Activated CD4-positive, alpha-beta T cell treated with anti-CD3 and anti-CD28 coated beads for 48 hours (primary cell): Measurements from ENCODE around the gene GTPBP6.
A peak's percentile ranks its signal among the peaks of the same experiment; 100 is the strongest.

Experiments used
- DNase-seq: peaks from one replicate; pipeline ENCODE4 v3.0.0-alpha.2; 2020

The GTPBP6 gene, protein sequence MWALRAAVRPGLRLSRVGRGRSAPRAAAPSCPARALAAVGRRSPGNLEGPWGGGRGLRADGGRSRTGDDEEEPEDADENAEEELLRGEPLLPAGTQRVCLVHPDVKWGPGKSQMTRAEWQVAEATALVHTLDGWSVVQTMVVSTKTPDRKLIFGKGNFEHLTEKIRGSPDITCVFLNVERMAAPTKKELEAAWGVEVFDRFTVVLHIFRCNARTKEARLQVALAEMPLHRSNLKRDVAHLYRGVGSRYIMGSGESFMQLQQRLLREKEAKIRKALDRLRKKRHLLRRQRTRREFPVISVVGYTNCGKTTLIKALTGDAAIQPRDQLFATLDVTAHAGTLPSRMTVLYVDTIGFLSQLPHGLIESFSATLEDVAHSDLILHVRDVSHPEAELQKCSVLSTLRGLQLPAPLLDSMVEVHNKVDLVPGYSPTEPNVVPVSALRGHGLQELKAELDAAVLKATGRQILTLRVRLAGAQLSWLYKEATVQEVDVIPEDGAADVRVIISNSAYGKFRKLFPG

GRCh38 chrX:318739-319578 is at the start of gene GTPBP6:
TSS of gene GTPBP6 (minus strand) at chrX:318796. CDS start at chrX:318787, 9 bp downstream.
- DNase-seq: peak; percentile 98

DNA sequence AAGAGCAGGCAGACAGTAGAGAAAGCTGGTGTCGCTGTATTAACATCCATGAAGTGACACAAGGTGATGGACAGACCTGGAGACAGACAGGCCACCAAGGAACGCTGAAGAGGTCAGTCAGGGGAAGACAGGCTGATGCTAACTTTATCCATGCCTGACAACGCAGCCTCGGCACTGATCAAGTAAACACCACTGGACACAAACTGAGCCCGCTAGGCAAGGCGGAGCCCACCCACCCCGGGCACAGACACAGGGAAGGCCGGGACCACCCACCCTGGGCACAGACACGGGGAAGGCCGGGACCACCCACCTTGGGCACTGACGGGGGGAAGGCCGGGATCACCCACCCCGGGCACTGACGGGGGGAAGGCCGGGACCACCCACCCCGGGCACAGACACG is 49.3 kb upstream of the GTPBP6 start:
- DNase-seq: no peak

DNA sequence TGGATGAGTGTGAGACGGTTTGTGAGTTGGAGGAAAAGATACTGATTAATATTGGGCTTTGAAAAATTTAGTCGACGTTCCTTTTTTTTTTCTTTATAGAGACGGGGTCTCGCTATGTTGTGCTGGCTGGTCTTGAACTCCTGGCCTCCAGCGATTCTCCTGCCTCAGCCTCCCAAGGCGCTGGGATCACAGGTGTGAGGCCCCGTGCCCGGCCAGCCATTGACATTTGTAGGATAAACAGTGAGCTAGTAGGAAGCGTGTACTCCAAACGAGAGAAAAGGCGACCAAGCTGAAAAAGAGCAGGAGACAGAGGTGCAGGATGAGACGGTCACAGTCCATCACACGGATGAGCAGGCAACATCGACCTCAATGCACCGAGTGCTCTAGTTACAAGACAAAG is 48.8 kb upstream of the GTPBP6 start:
- DNase-seq: no peak

DNA sequence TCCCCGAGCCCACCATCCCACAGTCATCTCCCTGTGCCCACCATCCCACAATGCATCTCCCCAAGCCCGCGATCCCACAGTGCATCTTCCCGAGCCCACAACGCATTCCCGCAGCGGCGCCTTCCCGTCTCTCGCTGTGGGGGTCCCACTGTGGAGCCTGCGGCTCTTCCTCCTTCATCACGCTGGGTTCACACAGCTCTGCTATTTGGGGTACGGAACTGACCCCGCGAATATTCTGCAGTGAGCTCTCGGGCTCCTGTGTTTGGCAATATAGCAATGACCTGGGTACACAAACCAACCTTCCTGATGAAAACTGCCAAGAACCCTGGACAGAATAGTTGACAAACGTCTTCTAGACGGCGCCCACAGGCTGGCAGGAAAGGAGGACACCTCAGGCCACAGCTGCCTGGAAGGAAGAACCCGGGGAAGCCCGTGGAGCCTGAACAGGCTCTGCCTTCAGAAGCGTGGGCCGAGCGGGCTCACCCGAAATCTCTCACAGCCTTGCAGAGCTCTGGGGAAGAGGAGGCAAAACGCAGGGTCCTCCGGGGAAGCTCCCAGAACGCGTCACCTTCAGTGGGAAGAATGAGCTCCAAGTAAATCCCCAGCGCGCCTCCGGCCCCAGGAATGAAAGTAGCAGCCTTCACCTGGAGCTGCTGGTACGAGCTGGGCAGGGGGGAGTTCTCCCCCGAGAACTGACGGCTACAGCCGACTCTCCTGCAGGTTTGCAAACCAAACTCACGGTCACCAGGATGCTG is 45.2 kb upstream of the GTPBP6 start:
- DNase-seq: no peak

- DNase-seq: no peak
Measured at GRCh38 chrX:362937-363620, 44.5 kb upstream of the GTPBP6 start.

DNA sequence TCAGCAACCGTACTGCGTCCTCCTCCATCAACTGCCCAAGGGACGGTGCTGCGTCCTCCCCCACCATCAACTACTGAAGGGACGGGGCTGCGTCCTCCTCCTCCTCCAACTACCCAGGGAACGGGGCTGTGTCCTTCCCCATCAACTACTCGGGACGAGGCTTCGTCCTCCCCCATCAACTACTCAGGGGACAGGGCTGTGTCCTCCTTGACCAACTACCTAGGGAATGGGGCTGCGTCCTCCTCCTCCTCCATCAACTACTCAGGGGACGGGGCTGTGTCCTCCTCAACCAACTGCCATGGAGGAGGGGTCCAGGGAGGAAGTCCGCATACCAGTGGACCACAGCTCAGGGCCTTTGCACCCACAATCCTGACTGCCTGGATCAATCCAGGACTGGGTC is 43.8 kb upstream of the GTPBP6 start:
- no peak for DNase-seq

GRCh38 chrX:361231-362145 is 42.9 kb upstream of the GTPBP6 start:
- no peak for DNase-seq

- DNase-seq: no peak
Measured at GRCh38 chrX:360496-361150, 42.0 kb upstream of the GTPBP6 start.

- no peak for DNase-seq
Measured at GRCh38 chrX:358651-359143, 40.1 kb upstream of the GTPBP6 start.

- peak; percentile 55 for DNase-seq
Measured at GRCh38 chrX:357693-358471, 39.3 kb upstream of the GTPBP6 start.

DNA sequence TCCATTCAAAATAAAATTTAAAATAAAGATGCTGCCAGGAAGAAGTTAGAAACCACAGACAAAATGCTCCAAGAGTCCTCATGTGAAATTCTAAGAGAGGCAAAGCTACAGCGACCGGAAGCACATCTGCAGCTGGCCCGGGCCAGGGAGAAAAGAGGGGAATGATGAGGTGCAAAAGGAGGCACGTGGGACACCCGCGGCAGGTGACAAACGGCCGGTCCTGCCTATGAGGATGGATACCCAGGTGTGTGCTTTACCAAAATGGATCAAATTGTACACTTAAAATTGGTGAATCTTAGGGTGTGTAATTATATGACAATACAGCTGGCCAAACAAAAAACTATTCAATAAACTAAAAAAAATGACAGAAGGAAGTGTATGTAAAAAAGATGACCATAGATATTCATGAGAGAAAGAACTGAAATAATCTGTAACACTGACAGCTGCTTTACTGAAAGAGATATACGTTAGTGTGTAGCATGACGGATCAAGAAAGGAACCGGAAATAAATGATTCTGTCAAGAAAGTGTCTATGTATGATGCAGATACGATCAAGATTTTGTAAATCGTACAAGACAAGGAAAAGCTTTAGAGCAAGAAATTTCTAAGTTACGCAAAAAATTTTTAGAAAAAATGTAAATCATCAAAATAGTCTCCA is 38.6 kb upstream of the GTPBP6 start:
- no peak for DNase-seq

GRCh38 chrX:356385-357034 is 37.9 kb upstream of the GTPBP6 start:
- no peak for DNase-seq

GRCh38 chrX:355329-356050 is 36.9 kb upstream of the GTPBP6 start:
- DNase-seq: no peak

DNA sequence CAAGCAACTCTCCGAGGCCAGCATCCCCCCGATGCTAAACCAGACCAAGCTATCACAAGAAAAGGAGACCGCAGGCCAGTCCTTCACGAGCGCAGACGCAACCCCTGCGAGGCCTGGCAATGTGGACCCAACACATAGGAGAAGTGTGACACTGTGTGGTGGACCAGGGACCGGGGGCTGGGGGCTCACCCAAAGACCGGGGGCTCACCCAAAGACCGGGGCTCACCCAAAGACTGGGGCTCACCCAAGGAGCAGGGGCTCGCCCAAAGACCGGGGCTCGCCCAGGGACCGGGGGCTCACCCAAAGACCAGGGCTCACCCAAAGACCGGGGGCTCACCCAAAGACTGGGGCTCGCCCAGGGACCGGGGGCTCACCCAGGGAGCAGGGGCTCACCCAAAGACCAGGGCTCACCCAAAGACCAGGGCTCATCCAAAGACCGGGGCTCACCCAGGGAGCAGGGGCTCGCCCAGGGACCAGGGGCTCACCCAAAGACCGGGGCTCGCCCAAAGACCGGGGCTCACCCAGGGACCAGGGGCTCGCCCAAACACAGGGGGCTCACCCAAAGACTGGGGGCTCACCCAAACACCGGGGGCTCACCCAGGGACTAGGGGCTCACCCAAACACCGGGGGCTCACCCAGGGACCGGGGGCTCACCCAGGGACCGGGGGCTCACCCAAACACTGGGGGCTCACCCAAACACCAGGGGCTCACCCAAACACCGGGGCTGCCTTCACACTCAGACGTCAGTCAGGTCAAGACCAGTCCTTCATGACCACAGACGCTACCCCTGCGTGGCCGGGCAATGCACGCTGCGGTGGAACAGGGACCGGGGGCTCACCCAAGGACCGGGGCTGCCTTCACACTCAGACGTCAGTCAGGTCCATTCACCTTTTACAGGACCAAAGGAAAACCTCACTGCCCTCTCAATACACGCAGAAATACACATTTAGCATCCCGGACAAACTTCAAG is 35.3 kb upstream of the GTPBP6 start:
- DNase-seq: no peak

- no peak for DNase-seq
Measured at GRCh38 chrX:352582-353314, 34.2 kb upstream of the GTPBP6 start.

DNA sequence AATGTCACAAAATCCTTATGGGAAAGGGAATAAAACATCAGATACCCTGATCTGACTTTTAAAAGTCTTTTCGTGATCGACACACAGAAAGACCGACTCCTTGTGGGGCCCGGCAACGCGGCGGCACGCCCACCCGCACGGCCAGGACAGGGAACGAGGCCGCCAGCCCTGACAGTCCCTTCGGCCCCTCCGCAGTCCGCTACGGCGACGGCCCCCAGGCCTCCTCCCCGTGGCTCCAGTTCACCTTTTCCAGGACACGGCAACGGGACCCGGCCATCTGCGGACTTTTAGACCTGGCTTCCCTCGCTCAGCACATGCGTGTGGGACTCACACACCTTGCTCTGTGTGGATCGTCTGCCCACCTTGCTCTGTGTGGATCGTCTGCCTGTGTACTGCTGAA is 33.6 kb upstream of the GTPBP6 start:
- no peak for DNase-seq
